H9 (cell line): ENCODE results near the gene SH3GL1. TPM values are rescaled to one million over a fixed set of nuclear protein-coding genes. Genes with fewer than 3 reads are reported as not detected.

Source experiments
- DNase-seq: peaks from one replicate; pipeline ENCODE4 v3.0.0-alpha.2; 2017
- H2AFZ ChIP-seq: one replicate; pipeline ENCODE4 v1.6.1; 2013; ENCODE audit warnings: mild to moderate bottlenecking, low read length, control low read depth, moderate library complexity
- H2AK5ac ChIP-seq: 2 replicates; pipeline ENCODE4 v1.6.1; 2013; ENCODE audit warnings: low read length, control low read depth, mixed read lengths; ENCODE audit not compliant: insufficient read length
- H2BK120ac ChIP-seq: one replicate; pipeline ENCODE4 v1.6.1; 2013; ENCODE audit warnings: low read depth, mild to moderate bottlenecking, low read length, control low read depth, inconsistent platforms; ENCODE audit not compliant: poor library complexity, severe bottlenecking
- H2BK12ac ChIP-seq: 2 replicates; pipeline ENCODE4 v1.6.1; 2013; ENCODE audit warnings: low read length, control low read depth, mixed read lengths, low read depth; ENCODE audit not compliant: insufficient read length
- H2BK15ac ChIP-seq: 2 replicates; pipeline ENCODE4 v1.6.1; 2013; ENCODE audit warnings: low read depth, low read length, control low read depth
- H2BK20ac ChIP-seq: one replicate; pipeline ENCODE4 v1.6.1; 2013; ENCODE audit warnings: low read depth, mild to moderate bottlenecking, low read length, control low read depth, inconsistent platforms; ENCODE audit not compliant: poor library complexity, severe bottlenecking
- H2BK5ac ChIP-seq: 2 replicates; pipeline ENCODE4 v1.6.1; 2013; ENCODE audit warnings: low read length, control low read depth, mixed read lengths; ENCODE audit not compliant: insufficient read length
- H3K14ac ChIP-seq: 2 replicates; pipeline ENCODE4 v1.6.1; 2013; ENCODE audit warnings: low read length, control low read depth; ENCODE audit not compliant: insufficient read depth
- H3K18ac ChIP-seq: 2 replicates; pipeline ENCODE4 v1.6.1; 2013; ENCODE audit warnings: low read depth, mild to moderate bottlenecking, mixed read lengths, low read length, control low read depth; ENCODE audit not compliant: insufficient read length
- H3K23ac ChIP-seq: 2 replicates; pipeline ENCODE4 v1.6.1; 2013; ENCODE audit warnings: low read length, control low read depth, mixed read lengths, low read depth; ENCODE audit not compliant: insufficient read length
- H3K23me2 ChIP-seq: 2 replicates; pipeline ENCODE4 v1.6.1; 2013; ENCODE audit warnings: low read depth, mild to moderate bottlenecking, mixed read lengths, low read length, control low read depth; ENCODE audit not compliant: insufficient read length, poor library complexity, severe bottlenecking
- H3K27ac ChIP-seq: 2 replicates; pipeline ENCODE4 v1.5.1; 2013; ENCODE audit warnings: low read length, control low read depth, mixed read lengths, low read depth; ENCODE audit not compliant: insufficient read length
- H3K27me3 ChIP-seq: 2 replicates; pipeline ENCODE4 v1.6.1; 2013; ENCODE audit warnings: low read length, control low read depth, inconsistent platforms; ENCODE audit not compliant: insufficient read depth
- H3K4ac ChIP-seq: 2 replicates; pipeline ENCODE4 v1.6.1; 2013; ENCODE audit warnings: low read depth, mild to moderate bottlenecking, control low read depth, inconsistent platforms, low read length, moderate library complexity
- H3K4me1 ChIP-seq: 2 replicates; pipeline ENCODE4 v1.6.1; 2013; ENCODE audit warnings: low read length, control low read depth, inconsistent platforms; ENCODE audit not compliant: insufficient read depth
- H3K4me2 ChIP-seq: 2 replicates; pipeline ENCODE4 v1.6.1; 2013; ENCODE audit warnings: low read length, control low read depth, mixed read lengths; ENCODE audit not compliant: insufficient read length, insufficient read depth
- H3K56ac ChIP-seq: 2 replicates; pipeline ENCODE4 v1.6.1; 2013; ENCODE audit warnings: low read depth, mild to moderate bottlenecking, mixed read lengths, low read length, control low read depth; ENCODE audit not compliant: insufficient read length
- H3K79me1 ChIP-seq: 2 replicates; pipeline ENCODE4 v1.6.1; 2013; ENCODE audit warnings: low read depth, mild to moderate bottlenecking, moderate library complexity, low read length, control low read depth, inconsistent platforms; ENCODE audit not compliant: insufficient read depth, poor library complexity, severe bottlenecking
- H3K79me2 ChIP-seq: 2 replicates; pipeline ENCODE4 v1.6.1; 2013; ENCODE audit warnings: low read length, control low read depth, inconsistent platforms; ENCODE audit not compliant: insufficient read depth
- H3K9ac ChIP-seq: 2 replicates; pipeline ENCODE4 v1.6.1; 2013; ENCODE audit warnings: low read length, control low read depth, mixed read lengths; ENCODE audit not compliant: insufficient read length; ENCODE audit errors: extremely low read depth
- H3K9me3 ChIP-seq: one replicate; pipeline ENCODE4 v1.6.1; 2013; ENCODE audit warnings: low read depth, low read length, inconsistent platforms; ENCODE audit not compliant: control insufficient read depth
- H3T11ph ChIP-seq: one replicate; pipeline ENCODE4 v1.6.1; 2013; ENCODE audit warnings: mild to moderate bottlenecking, low read length, control low read depth, inconsistent platforms
- H4K20me1 ChIP-seq: one replicate; pipeline ENCODE4 v1.6.1; 2013; ENCODE audit not compliant: control insufficient read depth, insufficient read length, insufficient read depth
- H4K5ac ChIP-seq: 2 replicates; pipeline ENCODE4 v1.6.1; 2013; ENCODE audit warnings: low read depth, mild to moderate bottlenecking, mixed read lengths, low read length, control low read depth; ENCODE audit not compliant: insufficient read length
- H4K8ac ChIP-seq: replicated peaks from 2 replicates; pipeline ENCODE4 v1.6.1; 2013; ENCODE audit warnings: low read length, control low read depth, mixed read lengths, low read depth; ENCODE audit not compliant: insufficient read length
- H4K91ac ChIP-seq: 2 replicates; pipeline ENCODE4 v1.6.1; 2013; ENCODE audit warnings: low read depth, mild to moderate bottlenecking, moderate library complexity, mixed read lengths, low read length, control low read depth; ENCODE audit not compliant: insufficient read length
- H3K27ac Mint-ChIP-seq, 3 experiments: 2 replicates in 2 of 3; 3 replicates in 1 of 3; pipeline ENCODE4 v1.8.0; 2020 to 2021; ENCODE audit warnings: mixed read lengths in 3 of 3, mild to moderate bottlenecking in 1 of 3, moderate library complexity in 1 of 3
- H3K27me3 Mint-ChIP-seq: 2 replicates; pipeline ENCODE4 v1.8.0; 2021; ENCODE audit warnings: low read depth, mild to moderate bottlenecking, moderate library complexity, mixed read lengths
- H3K36me3 Mint-ChIP-seq, 3 experiments: 2 replicates in 2 of 3; 3 replicates in 1 of 3; pipeline ENCODE4 v1.8.0; 2020 to 2021; ENCODE audit warnings: low read depth in 3 of 3, mixed read lengths in 3 of 3; ENCODE audit not compliant: insufficient read depth in 1 of 3
- H3K4me1 Mint-ChIP-seq, 2 experiments: 2 replicates each; pipeline ENCODE4 v1.8.0; 2020; ENCODE audit warnings: mixed read lengths in 2 of 2
- H3K4me3 Mint-ChIP-seq, 2 experiments: 2 replicates in 1 of 2; 3 replicates in 1 of 2; pipeline ENCODE4 v1.8.0; 2020 to 2021; ENCODE audit warnings: mild to moderate bottlenecking in 2 of 2, mixed read lengths in 2 of 2, moderate library complexity in 1 of 2
- H3K9me3 Mint-ChIP-seq, 2 experiments: 2 replicates in 1 of 2; 3 replicates in 1 of 2; pipeline ENCODE4 v1.8.0; 2020; ENCODE audit warnings: mild to moderate bottlenecking in 2 of 2, mixed read lengths in 2 of 2, moderate library complexity in 1 of 2
- WGBS: extraction: QIAGEN DNeasy Blood & Tissue Kit; methylation state at CpG from one replicate; pipeline ENCODE4 v1.1.7; 2013; ENCODE audit warnings: missing lambda C conversion rate, low lambda C conversion rate, mixed read lengths; ENCODE audit not compliant: insufficient read length; ENCODE audit errors: extremely low coverage; 5-methylcytosine and 5-hydroxymethylcytosine counted together
- total RNA-seq: library from RNA; stranded (reverse); gene quantifications from 2 replicates; pipeline ENCODE4 v1.2.1, GENCODE V29; 2021
- TF ChIP-seq, protein P1 (sequence below): fragments of 200-600 bp; sonication (generic); conservative IDR thresholded peaks from 3 replicates; pipeline ENCODE4 v1.8.0; 2021; ENCODE audit warnings: antibody characterized with exemption, mild to moderate bottlenecking

Gene SH3GL1
- total RNA-seq, 1 experiment from 2014 or later, result 85.5 TPM

DNA sequence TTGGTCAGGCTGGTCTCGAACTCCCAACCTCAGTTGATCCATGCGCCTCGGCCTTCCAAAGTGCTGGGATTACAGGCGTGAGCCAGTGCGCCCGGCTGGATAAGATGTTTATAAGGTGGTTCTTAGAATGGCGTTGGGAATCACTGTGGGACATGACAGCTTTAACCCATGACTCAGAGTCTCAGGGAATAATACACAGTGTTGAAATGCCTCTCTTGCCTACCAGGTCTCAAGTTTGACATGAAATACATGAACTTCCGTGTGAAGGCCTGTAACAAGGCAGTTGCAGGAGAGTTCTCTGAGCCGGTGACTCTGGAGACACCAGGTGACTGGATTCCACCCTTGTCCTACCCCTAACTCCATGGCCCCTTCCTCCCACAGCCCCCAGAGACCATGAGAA lies 83.4 kb downstream of the SH3GL1 start:
- Histone ChIP-seq H2AFZ (no peak overlapping the region), H3K56ac (no peak overlapping the region), H3K14ac (no peak overlapping the region), H3K79me2 (no peaks in the 10 kb centered on the region), H3K79me1 (no peaks in the 10 kb centered on the region), H3K23ac (no peak overlapping the region), H4K8ac (no peak overlapping the region), H3T11ph (no peak overlapping the region), H3K9ac (no peak overlapping the region), H2AK5ac (no peak overlapping the region), H4K91ac (no peak overlapping the region), H3K23me2 (peaks cover under 1% of the 10 kb centered on the region), H3K9me3 (no peaks in the 10 kb centered on the region), H4K20me1 (no peaks in the 10 kb centered on the region), H2BK12ac (no peak overlapping the region), H2BK5ac (no peak overlapping the region), H3K4me1 (no peaks in the 10 kb centered on the region), H2BK20ac (no peak overlapping the region), H3K18ac (no peak overlapping the region), H3K4ac (no peak overlapping the region), H2BK120ac (no peak overlapping the region), H3K27ac (no peak overlapping the region), H4K5ac (no peak overlapping the region), H3K27me3 (no peaks in the 10 kb centered on the region), H2BK15ac (no peak overlapping the region), H3K4me2 (no peak overlapping the region)
- TF ChIP-seq, protein P1, sequence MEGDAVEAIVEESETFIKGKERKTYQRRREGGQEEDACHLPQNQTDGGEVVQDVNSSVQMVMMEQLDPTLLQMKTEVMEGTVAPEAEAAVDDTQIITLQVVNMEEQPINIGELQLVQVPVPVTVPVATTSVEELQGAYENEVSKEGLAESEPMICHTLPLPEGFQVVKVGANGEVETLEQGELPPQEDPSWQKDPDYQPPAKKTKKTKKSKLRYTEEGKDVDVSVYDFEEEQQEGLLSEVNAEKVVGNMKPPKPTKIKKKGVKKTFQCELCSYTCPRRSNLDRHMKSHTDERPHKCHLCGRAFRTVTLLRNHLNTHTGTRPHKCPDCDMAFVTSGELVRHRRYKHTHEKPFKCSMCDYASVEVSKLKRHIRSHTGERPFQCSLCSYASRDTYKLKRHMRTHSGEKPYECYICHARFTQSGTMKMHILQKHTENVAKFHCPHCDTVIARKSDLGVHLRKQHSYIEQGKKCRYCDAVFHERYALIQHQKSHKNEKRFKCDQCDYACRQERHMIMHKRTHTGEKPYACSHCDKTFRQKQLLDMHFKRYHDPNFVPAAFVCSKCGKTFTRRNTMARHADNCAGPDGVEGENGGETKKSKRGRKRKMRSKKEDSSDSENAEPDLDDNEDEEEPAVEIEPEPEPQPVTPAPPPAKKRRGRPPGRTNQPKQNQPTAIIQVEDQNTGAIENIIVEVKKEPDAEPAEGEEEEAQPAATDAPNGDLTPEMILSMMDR, result no peak
- Mint-ChIP-seq H3K4me3 (no peak overlapping the region), H3K36me3 (peaks cover 48 to 68% (median 66%) of the 10 kb centered on the region in 3 experiments), H3K27ac (no peak overlapping the region), H3K4me1 (no peaks in the 10 kb centered on the region), H3K27me3 (no peaks in the 10 kb centered on the region; the same call in none of the 2 replicates), H3K9me3 (peaks cover 31% of the 10 kb centered on the region in 2 experiments)
- no CpG with 5 or more reads among the region's 9 CpGs for WGBS
- DNase-seq, result no peak
